Measurements from ENCODE around the gene PARD3. TPM values are rescaled to one million over a fixed set of nuclear protein-coding genes. Genes with fewer than 3 reads are reported as not detected.

The PARD3 gene
- total RNA-seq, 1 donor from 2014 or later, result 22.9 TPM

GRCh38 chr10:34124522-34125035 lies 690.5 kb downstream of the PARD3 start:
- TF ChIP-seq, protein P1, sequence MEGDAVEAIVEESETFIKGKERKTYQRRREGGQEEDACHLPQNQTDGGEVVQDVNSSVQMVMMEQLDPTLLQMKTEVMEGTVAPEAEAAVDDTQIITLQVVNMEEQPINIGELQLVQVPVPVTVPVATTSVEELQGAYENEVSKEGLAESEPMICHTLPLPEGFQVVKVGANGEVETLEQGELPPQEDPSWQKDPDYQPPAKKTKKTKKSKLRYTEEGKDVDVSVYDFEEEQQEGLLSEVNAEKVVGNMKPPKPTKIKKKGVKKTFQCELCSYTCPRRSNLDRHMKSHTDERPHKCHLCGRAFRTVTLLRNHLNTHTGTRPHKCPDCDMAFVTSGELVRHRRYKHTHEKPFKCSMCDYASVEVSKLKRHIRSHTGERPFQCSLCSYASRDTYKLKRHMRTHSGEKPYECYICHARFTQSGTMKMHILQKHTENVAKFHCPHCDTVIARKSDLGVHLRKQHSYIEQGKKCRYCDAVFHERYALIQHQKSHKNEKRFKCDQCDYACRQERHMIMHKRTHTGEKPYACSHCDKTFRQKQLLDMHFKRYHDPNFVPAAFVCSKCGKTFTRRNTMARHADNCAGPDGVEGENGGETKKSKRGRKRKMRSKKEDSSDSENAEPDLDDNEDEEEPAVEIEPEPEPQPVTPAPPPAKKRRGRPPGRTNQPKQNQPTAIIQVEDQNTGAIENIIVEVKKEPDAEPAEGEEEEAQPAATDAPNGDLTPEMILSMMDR (IDR thresholded peaks at IDR 0.05; ENCODE audit: partially characterized antibody, unreplicated experiment), result no peak
- no peak overlapping the region for H3K4me3 Mint-ChIP-seq (ENCODE audit: unreplicated experiment)

GRCh38 chr10:34121781-34122622 lies 693.1 kb downstream of the PARD3 start:
- peaks cover 8% of the 10 kb centered on the region for H3K4me1 Mint-ChIP-seq (ENCODE audit: low read depth, unreplicated experiment)
- TF ChIP-seq, protein P1 (IDR thresholded peaks at IDR 0.05; ENCODE audit: partially characterized antibody, unreplicated experiment), result no peak
- H3K4me3 Mint-ChIP-seq (ENCODE audit: unreplicated experiment), result no peak overlapping the region
- H3K27ac Mint-ChIP-seq (ENCODE audit: unreplicated experiment), result no peak overlapping the region
- no peak for DNase-seq
- no peaks in the 10 kb centered on the region for H3K36me3 Mint-ChIP-seq (ENCODE audit: unreplicated experiment)
- no peaks in the 10 kb centered on the region for H3K9me3 Mint-ChIP-seq (ENCODE audit: unreplicated experiment)
- H3K27me3 Mint-ChIP-seq (ENCODE audit: unreplicated experiment), result no peaks in the 10 kb centered on the region

More at GRCh38 chr10:34124522-34125035, 690.5 kb downstream of the PARD3 start:
- peaks cover 8% of the 10 kb centered on the region for H3K4me1 Mint-ChIP-seq (ENCODE audit: low read depth, unreplicated experiment)
- no peaks in the 10 kb centered on the region for H3K27me3 Mint-ChIP-seq (ENCODE audit: unreplicated experiment)
- no peak for DNase-seq
- no peaks in the 10 kb centered on the region for H3K36me3 Mint-ChIP-seq (ENCODE audit: unreplicated experiment)
- H3K9me3 Mint-ChIP-seq (ENCODE audit: unreplicated experiment), result no peaks in the 10 kb centered on the region
- H3K27ac Mint-ChIP-seq (ENCODE audit: unreplicated experiment), result no peak overlapping the region

DNA sequence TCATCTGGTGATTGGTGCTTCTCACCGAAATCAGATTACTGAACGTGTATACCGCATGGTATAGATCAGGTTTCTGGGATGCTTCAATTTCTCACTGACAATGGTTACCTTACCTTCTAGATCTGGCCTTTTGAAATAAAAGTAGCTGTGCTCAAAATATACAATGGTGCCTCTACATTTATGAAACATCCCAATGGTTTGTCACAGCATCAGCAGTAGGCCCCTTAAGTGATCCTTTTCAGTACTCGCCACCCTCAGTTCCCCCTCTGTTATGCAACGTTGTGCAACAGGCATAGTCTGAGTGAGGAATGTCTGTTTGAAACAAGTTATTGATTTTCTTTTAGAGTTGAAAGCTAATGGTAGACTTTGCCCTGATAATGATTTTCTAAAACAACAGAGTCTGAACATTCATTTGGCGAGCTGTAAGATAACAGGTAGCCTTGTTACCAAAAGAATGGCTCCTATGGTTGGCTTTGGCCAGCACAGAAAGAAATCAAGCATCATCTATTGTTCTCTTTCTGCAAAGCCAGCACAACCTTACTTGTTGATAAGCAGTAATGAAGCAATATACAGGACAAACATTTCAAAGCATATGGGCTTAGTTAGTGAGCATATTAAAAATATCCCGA lies 693.9 kb downstream of the PARD3 start:
- no peaks in the 10 kb centered on the region for H3K27me3 Mint-ChIP-seq (ENCODE audit: unreplicated experiment)
- peaks cover 8% of the 10 kb centered on the region for H3K4me1 Mint-ChIP-seq (ENCODE audit: low read depth, unreplicated experiment)
- H3K36me3 Mint-ChIP-seq (ENCODE audit: unreplicated experiment), result no peaks in the 10 kb centered on the region
- H3K4me3 Mint-ChIP-seq (ENCODE audit: unreplicated experiment), result no peak overlapping the region
- TF ChIP-seq, protein P1 (IDR thresholded peaks at IDR 0.05; ENCODE audit: partially characterized antibody, unreplicated experiment), result no peak
- no peak overlapping the region for H3K27ac Mint-ChIP-seq (ENCODE audit: unreplicated experiment)
- no peaks in the 10 kb centered on the region for H3K9me3 Mint-ChIP-seq (ENCODE audit: unreplicated experiment)
- no peak for DNase-seq

- Mint-ChIP-seq H3K36me3 (ENCODE audit: unreplicated experiment) (no peaks in the 10 kb centered on the region), H3K4me1 (ENCODE audit: low read depth, unreplicated experiment) (peaks cover 8% of the 10 kb centered on the region), H3K4me3 (ENCODE audit: unreplicated experiment) (no peak overlapping the region), H3K27ac (ENCODE audit: unreplicated experiment) (no peak overlapping the region), H3K27me3 (ENCODE audit: unreplicated experiment) (peaks cover 1% of the 10 kb centered on the region), H3K9me3 (ENCODE audit: unreplicated experiment) (no peaks in the 10 kb centered on the region)
- no peak for DNase-seq
- TF ChIP-seq, protein P1 (IDR thresholded peaks at IDR 0.05; ENCODE audit: partially characterized antibody, unreplicated experiment), result no peak
These were observed 695.6 kb downstream of the PARD3 start for GRCh38 chr10:34119456-34119855.
